HUES48 (cell line): ENCODE results near the gene C5.

Experiments used
- H3K27ac ChIP-seq: one replicate; pipeline ENCODE4 v1.7.0; 2013; ENCODE audit warnings: low read depth, low read length, inconsistent platforms
- H3K27me3 ChIP-seq: 2 replicates; pipeline ENCODE4 v1.6.1; 2013; ENCODE audit warnings: mild to moderate bottlenecking, low read length; ENCODE audit not compliant: control insufficient read depth, insufficient read depth
- H3K36me3 ChIP-seq: 2 replicates; pipeline ENCODE4 v1.6.1; 2013; ENCODE audit warnings: low read length; ENCODE audit not compliant: control insufficient read depth, insufficient read depth
- H3K4me1 ChIP-seq: 2 replicates; pipeline ENCODE4 v1.6.1; 2013; ENCODE audit warnings: mild to moderate bottlenecking, low read length; ENCODE audit not compliant: control insufficient read depth, insufficient read depth
- H3K4me3 ChIP-seq: 2 replicates; pipeline ENCODE4 v1.5.1; 2013; ENCODE audit warnings: mild to moderate bottlenecking, low read depth, low read length
- H3K9ac ChIP-seq: 2 replicates; pipeline ENCODE4 v1.6.1; 2013; ENCODE audit warnings: mild to moderate bottlenecking, low read depth, low read length, moderate library complexity
- H3K9me3 ChIP-seq: 2 replicates; pipeline ENCODE4 v1.6.1; 2013; ENCODE audit warnings: low read length; ENCODE audit not compliant: control insufficient read depth, insufficient read depth

Gene C5

DNA sequence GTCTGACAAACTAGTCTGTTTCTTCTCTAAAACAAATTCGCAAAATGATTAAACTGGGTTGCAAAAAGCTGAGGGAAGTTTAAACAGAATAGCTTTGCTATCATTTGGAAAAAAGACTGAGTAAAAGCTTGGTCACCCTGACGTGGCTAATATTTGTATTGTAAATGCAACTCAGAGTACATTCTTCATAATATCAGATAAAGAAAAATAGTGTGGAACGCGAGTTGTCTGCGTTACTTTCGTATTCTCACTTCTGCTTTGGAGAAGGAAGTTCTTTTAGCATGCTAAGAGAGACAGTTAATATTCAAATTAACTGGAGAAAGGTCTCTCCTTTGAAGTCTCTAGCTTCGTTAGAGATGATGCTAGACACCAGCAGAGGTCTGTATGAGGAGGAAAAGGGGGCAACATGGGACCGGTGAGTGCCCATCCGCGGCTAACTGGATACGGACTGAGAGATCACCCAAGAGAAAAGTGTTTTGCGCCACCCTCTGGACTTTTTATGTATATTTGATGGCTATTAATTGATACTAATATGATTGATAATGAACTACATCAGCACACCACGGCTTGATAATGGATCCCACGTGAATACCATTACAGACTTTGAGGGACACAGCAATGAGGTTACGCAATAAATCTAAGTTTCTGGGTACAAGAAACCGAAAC is 21.8 kb upstream of the C5 start:
- H3K9ac ChIP-seq, result no peak overlapping the region
- H3K4me1 ChIP-seq, result 0 out of 2 replicates have a peak, but pooled peaks cover 6% of the 10 kb centered on the region
- no peak overlapping the region for H3K4me3 ChIP-seq
- H3K27ac ChIP-seq, result no peak overlapping the region
- no peaks in the 10 kb centered on the region for H3K36me3 ChIP-seq
- H3K9me3 ChIP-seq, result no peaks in the 10 kb centered on the region
- H3K27me3 ChIP-seq, result peaks cover 87% of the 10 kb centered on the region

DNA sequence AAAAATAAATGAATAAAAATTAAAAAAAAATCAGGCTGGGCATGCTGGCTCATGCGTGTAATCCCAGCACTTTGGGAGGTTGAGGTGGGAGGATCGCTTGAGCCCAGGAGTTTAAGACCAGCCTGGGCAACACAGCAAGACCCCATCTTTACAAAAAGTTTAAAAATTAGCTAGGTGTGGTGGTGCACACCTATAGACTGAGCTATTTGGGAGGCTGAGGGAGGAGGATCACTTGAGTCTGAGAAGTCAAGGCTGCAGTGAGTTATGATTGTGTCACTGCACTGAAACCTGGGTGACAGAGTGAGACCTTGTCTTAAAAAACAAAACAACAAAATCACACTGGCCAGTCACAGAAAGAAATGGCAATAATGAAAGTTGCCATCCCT is 21.3 kb upstream of the C5 start:
- Histone ChIP-seq H3K9me3 (no peaks in the 10 kb centered on the region), H3K27me3 (peaks cover 81% of the 10 kb centered on the region), H3K36me3 (no peaks in the 10 kb centered on the region), H3K4me1 (0 out of 2 replicates have a peak, but pooled peaks cover 6% of the 10 kb centered on the region), H3K4me3 (no peak overlapping the region), H3K9ac (no peak overlapping the region), H3K27ac (no peak overlapping the region)

DNA sequence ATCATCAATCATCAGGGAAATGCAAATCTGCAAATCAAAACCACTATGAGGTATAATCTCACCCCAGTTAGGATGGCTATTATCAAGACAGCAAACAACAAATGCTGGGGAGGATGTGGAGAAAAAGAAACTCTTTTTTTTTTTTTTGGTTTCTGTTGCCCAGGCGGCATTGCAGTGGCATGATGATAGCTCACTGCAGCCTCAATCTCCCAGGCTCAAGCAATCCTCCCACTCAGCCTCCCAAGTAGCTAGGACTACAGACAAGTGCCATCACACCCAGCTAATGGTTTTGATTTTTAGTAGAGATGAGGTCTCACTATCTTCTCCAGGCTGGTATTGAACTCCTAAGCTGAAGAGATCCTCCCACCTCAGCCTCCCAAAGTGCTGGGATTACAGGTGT is 19.3 kb upstream of the C5 start:
- H3K27ac ChIP-seq, result no peak overlapping the region
- H3K4me1 ChIP-seq, result 0 out of 2 replicates have a peak, but pooled peaks cover 6% of the 10 kb centered on the region
- H3K4me3 ChIP-seq, result no peak overlapping the region
- no peaks in the 10 kb centered on the region for H3K36me3 ChIP-seq
- no peaks in the 10 kb centered on the region for H3K9me3 ChIP-seq
- H3K27me3 ChIP-seq, result peaks cover 65% of the 10 kb centered on the region
- no peak overlapping the region for H3K9ac ChIP-seq

DNA sequence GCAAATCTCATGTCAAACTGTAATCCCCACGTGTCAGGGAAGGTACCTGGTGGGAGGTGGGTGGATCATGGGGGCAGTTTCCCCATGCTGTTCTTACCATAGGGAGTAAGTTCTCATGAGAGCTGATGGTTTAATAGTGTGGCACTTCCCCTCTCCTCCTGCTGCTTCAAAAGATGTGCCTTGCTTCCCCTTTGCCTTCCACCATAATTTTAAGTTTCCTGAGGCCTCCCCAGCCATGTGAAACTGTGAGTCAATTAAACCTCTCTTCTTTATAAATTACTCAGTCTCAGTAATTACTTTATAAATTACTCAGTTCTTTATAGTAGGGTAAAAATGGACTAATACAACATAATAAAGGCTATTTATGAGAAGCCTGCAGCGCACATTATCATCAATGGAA is 17.6 kb upstream of the C5 start:
- no peaks in the 10 kb centered on the region for H3K4me1 ChIP-seq
- H3K9ac ChIP-seq, result no peak overlapping the region
- H3K27ac ChIP-seq, result no peak overlapping the region
- H3K4me3 ChIP-seq, result no peak overlapping the region
- no peaks in the 10 kb centered on the region for H3K9me3 ChIP-seq
- no peaks in the 10 kb centered on the region for H3K36me3 ChIP-seq
- H3K27me3 ChIP-seq, result peaks cover 47% of the 10 kb centered on the region

DNA sequence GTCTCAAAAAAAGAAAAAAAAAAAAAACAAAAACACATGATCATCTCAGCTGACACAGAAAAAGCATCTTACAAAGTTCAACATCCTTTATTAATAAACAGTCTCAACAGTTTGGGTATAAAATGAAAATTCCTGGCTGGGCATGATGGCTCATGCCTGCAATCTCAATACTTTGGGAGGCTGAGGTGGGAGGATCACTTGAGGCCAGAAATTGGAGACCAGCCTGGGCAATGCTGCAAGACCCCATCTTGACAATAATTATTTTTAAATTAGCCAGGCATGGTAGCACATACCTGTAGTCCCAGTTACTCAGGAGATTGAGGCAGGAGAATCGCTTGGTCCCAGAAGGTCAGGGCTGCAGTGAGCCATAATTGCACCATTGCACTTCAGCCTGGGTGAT is 16.8 kb upstream of the C5 start:
- H3K4me1 ChIP-seq, result no peaks in the 10 kb centered on the region
- H3K9ac ChIP-seq, result no peak overlapping the region
- H3K27ac ChIP-seq, result no peak overlapping the region
- no peaks in the 10 kb centered on the region for H3K36me3 ChIP-seq
- peaks cover 39% of the 10 kb centered on the region for H3K27me3 ChIP-seq
- H3K4me3 ChIP-seq, result no peak overlapping the region
- no peaks in the 10 kb centered on the region for H3K9me3 ChIP-seq

DNA sequence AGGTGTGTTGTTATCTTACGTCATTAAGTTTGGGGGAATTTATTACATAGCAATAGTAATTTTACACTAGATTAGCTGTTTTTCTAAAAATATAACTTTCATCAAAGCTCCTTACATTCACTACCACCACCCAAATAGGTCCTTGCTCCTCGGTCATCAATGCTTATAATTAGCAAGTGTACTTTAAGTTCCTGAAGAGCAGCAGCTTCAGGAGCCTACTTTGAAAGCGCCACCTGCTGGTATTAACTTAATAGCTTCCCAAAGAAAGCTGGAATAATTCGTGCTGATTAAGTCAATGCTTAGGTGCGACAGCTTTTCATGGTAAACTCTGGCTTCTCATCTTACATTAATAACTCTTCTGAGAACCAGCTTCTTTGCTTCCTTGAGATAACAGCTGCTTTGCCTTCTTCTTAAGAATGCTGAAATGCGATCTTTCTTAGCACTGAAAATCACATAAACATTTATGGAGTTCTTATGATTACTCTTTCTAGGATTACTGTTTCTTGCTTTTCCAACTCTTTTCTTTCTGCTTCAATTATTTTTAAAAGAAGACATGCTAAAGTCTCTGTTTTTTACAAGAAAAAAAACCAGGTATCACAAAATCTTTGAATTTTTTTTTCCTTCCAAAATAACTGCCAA is 10.0 kb upstream of the C5 start:
- no peaks in the 10 kb centered on the region for H3K9me3 ChIP-seq
- H3K36me3 ChIP-seq, result no peaks in the 10 kb centered on the region
- H3K9ac ChIP-seq, result no peak overlapping the region
- no peak overlapping the region for H3K4me3 ChIP-seq
- no peaks in the 10 kb centered on the region for H3K27me3 ChIP-seq
- no peaks in the 10 kb centered on the region for H3K4me1 ChIP-seq
- H3K27ac ChIP-seq, result no peak overlapping the region

DNA sequence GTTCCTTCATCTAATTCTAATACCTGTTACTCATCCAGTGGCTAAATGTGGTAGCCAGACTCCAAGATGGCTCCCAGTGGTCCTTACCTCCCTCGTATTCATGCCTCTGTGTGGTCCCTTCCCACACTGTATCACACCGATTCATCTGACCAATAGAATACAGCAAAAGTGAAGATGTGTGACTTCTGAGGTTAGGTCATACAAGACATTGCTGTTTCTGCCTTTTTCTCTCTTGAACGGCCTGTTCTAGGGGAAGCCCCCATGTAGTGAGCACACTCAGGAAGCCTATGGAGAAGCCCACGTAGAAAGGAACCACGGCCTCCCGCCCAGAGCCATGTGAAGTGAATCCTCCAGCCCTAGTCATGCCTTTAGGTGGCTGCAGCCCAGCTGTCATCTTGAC is 9.4 kb upstream of the C5 start:
- Histone ChIP-seq H3K27me3 (no peaks in the 10 kb centered on the region), H3K27ac (no peak overlapping the region), H3K9ac (no peak overlapping the region), H3K36me3 (no peaks in the 10 kb centered on the region), H3K9me3 (no peaks in the 10 kb centered on the region), H3K4me1 (no peaks in the 10 kb centered on the region), H3K4me3 (no peak overlapping the region)

DNA sequence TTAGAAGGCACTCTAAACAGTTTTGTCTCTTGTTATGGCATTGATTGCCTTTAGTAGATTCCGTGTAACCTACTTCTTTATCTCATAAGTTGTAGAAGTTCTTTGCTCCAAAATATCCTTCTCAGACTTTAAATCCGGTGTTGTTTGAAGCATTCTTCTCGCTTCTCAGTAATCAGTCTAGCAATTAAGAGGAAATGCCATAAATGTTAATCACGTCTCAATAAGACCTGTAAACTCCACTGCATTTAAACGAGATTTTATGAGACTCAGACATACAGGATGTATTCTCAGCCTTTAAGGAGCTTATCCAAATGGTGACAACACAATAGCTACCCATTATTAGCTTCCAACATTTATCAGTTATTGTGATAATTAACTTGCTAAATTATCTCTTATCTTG is 7.7 kb upstream of the C5 start:
- H3K4me1 ChIP-seq, result no peaks in the 10 kb centered on the region
- H3K4me3 ChIP-seq, result no peak overlapping the region
- no peak overlapping the region for H3K9ac ChIP-seq
- no peaks in the 10 kb centered on the region for H3K36me3 ChIP-seq
- H3K9me3 ChIP-seq, result no peaks in the 10 kb centered on the region
- H3K27ac ChIP-seq, result no peak overlapping the region
- no peaks in the 10 kb centered on the region for H3K27me3 ChIP-seq

DNA sequence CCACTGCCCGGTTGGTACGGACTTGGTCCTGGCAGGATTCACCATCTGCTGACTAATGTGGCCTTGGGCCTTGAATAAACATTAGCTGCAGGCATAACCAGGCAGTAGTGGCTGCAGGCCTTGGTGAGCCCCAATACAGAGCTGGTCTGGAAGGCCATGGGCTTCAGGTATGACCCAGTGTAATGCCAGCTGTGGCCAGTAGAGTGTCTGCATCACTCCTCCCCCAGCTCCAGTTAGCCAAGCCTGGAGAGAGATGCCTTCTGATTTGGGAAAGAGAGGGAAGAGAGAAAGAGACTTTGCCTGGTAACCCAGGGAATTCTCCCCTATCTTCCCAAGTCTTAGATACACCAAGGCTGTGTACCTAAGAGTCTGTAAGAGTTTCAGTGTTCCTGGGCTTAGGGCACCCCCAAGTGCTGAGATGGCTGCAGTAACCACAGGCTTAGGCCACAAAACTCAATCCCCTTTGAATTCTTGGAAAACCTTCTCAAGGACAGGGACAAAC is 5.6 kb upstream of the C5 start:
- no peak overlapping the region for H3K4me3 ChIP-seq
- no peak overlapping the region for H3K27ac ChIP-seq
- H3K36me3 ChIP-seq, result no peaks in the 10 kb centered on the region
- no peak overlapping the region for H3K9ac ChIP-seq
- H3K4me1 ChIP-seq, result no peaks in the 10 kb centered on the region
- no peaks in the 10 kb centered on the region for H3K9me3 ChIP-seq
- H3K27me3 ChIP-seq, result no peaks in the 10 kb centered on the region

DNA sequence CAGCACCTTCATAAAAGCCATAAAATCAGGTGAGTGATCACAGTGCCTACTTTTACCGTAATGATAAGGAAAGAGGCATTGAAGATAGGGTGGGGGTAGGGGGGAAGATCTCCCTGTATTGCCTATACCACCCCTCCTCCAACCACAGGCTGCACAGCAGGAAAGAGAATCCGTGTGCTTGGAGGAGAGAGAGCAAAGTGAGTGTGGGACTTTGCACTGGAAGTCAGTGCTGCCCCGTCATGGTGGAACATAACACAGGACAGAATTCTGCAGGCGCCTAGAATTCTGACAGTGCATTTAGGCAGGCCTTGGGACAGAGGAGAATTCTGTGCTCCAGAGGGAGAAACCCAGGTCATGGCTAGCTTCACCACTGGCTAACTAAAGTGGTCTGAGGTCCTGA is 3.5 kb upstream of the C5 start:
- no peaks in the 10 kb centered on the region for H3K36me3 ChIP-seq
- H3K4me3 ChIP-seq, result no peak overlapping the region
- no peak overlapping the region for H3K9ac ChIP-seq
- no peaks in the 10 kb centered on the region for H3K27me3 ChIP-seq
- no peaks in the 10 kb centered on the region for H3K9me3 ChIP-seq
- H3K27ac ChIP-seq, result no peak overlapping the region
- no peaks in the 10 kb centered on the region for H3K4me1 ChIP-seq

DNA sequence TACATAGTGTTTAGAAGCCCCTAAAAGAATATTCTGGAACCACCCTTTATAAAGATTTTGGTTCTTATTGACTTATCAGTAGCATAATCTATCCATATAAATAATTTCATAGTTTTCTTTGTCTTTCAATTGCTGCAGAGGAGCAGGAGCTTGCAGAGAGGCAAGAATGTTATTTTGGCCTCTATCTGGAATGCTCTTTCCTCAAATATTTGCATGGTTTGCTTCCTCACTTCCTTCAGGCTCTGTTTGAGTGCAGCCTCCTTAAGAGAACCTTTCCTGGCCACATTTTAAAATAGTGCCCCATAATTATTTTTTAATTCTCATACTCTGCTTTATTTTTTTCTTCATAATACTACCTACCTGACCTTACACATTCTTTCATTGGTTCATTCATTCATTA is 1.5 kb downstream of the C5 start:
- no peak overlapping the region for H3K4me3 ChIP-seq
- H3K27ac ChIP-seq, result no peak overlapping the region
- no peaks in the 10 kb centered on the region for H3K36me3 ChIP-seq
- no peaks in the 10 kb centered on the region for H3K4me1 ChIP-seq
- H3K27me3 ChIP-seq, result no peaks in the 10 kb centered on the region
- H3K9me3 ChIP-seq, result no peaks in the 10 kb centered on the region
- H3K9ac ChIP-seq, result no peak overlapping the region
